Esophagus muscularis mucosa (tissue), 3 donors: ENCODE results near the gene VMP1.

Experiments used
- CTCF ChIP-seq, 3 experiments: fragments of 200-600 bp in 2 of 3; fragments of 450-650 bp in 1 of 3; sonication (generic) in 2 of 3; IDR thresholded peaks; one replicate each; pipeline ENCODE4 v1.5.1; 2017 to 2019; ENCODE audit warnings: antibody characterized with exemption in 3 of 3, mild to moderate bottlenecking in 2 of 3, moderate library complexity in 1 of 3
- POLR2AphosphoS5 ChIP-seq, 2 donors: sonication (generic); formaldehyde crosslinking; IDR thresholded peaks; one replicate each; pipeline ENCODE4 v1.6.1; 2017; ENCODE audit warnings: antibody characterized with exemption in 2 of 2

DNA sequence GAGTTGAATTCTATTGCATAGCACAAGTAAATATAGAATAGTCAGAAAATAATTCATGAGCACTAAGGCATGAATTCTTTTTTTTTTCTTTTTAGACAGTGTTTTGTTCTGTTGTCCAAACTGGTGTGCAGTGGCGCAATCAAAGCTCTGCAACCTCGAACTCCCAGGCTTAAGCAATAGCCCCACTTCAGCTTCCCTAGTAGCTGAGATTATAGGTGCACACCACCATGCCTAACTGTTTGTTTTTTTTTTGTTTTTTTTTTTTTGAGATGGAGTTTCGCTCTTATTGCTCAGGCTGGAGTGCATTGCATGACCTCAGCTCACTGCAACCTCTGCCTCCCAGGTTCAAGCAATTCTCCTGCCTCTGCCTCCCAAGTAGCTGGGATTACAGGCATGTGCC, 168.7 kb downstream of the VMP1 start:
- TF ChIP-seq POLR2AphosphoS5 (IDR thresholded peaks at IDR 0.05) (no peak), CTCF (IDR thresholded peaks at IDR 0.05) (no peak)
